Vagina (tissue), 2 donors: ENCODE results near the gene MYO3B.

Source experiments
- CTCF ChIP-seq, 3 experiments: fragments of 450-650 bp in 2 of 3; fragments of 200-600 bp in 1 of 3; sonication (generic) in 1 of 3; IDR thresholded peaks; one replicate each; pipeline ENCODE4 v1.5.1; 2017 to 2019; ENCODE audit warnings: antibody characterized with exemption in 3 of 3, mild to moderate bottlenecking in 2 of 3, moderate library complexity in 2 of 3
- POLR2A ChIP-seq, 2 donors: fragments of 450-650 bp; IDR thresholded peaks; one replicate each; pipeline ENCODE4 v1.6.1; 2017; ENCODE audit warnings: antibody characterized with exemption in 2 of 2, mild to moderate bottlenecking in 2 of 2, moderate library complexity in 2 of 2
- POLR2AphosphoS5 ChIP-seq, 2 donors: sonication (generic); formaldehyde crosslinking; IDR thresholded peaks; one replicate each; pipeline ENCODE4 v1.9.0; 2017; ENCODE audit warnings: antibody characterized with exemption in 2 of 2, mild to moderate bottlenecking in 2 of 2, low read depth in 1 of 2; ENCODE audit not compliant: insufficient read depth in 1 of 2

- no peak for TF ChIP-seq CTCF (IDR thresholded peaks at IDR 0.05)
- TF ChIP-seq POLR2AphosphoS5 (IDR thresholded peaks at IDR 0.05; ENCODE audit: insufficient read depth in 1 of 2, low read depth in 1 of 2) = no peak
- no peak for TF ChIP-seq POLR2A (IDR thresholded peaks at IDR 0.05)
Observed at GRCh38 chr2:170455617-170456426, 277.9 kb downstream of the MYO3B start.
